ENCODE data around the gene TAF1A.

Gene TAF1A

DNA sequence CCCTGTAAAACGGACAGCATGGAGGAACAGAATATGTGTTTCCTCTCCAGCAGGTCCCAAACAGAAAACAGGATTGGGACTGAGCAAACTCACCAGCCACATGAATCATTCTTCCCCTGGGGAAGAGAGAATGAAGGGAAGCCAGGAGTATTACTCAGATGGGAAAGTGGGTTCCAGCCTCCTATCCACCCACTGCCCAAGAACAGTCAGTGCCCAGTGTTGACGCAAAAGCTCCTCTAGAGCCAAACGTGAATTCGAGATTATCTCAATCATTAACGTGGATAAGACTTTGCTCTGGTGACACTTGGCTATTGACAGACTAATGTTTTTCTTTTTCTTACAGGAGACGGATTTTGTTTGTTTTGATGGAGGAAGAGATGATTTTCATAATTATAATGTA, 37.5 kb upstream of the TAF1A start:
- peaks cover 72% of the 10 kb centered on the region for H3K36me3 Mint-ChIP-seq (ENCODE audit: low read depth)
- H3K9me3 Mint-ChIP-seq: no peaks in the 10 kb centered on the region
- no peak overlapping the region for H3K4me3 Mint-ChIP-seq
- peaks cover 3% of the 10 kb centered on the region for H3K27me3 Mint-ChIP-seq (ENCODE audit: low read depth)
- no peaks in the 10 kb centered on the region for H3K4me1 Mint-ChIP-seq
- TF ChIP-seq, protein P1, sequence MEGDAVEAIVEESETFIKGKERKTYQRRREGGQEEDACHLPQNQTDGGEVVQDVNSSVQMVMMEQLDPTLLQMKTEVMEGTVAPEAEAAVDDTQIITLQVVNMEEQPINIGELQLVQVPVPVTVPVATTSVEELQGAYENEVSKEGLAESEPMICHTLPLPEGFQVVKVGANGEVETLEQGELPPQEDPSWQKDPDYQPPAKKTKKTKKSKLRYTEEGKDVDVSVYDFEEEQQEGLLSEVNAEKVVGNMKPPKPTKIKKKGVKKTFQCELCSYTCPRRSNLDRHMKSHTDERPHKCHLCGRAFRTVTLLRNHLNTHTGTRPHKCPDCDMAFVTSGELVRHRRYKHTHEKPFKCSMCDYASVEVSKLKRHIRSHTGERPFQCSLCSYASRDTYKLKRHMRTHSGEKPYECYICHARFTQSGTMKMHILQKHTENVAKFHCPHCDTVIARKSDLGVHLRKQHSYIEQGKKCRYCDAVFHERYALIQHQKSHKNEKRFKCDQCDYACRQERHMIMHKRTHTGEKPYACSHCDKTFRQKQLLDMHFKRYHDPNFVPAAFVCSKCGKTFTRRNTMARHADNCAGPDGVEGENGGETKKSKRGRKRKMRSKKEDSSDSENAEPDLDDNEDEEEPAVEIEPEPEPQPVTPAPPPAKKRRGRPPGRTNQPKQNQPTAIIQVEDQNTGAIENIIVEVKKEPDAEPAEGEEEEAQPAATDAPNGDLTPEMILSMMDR (IDR thresholded peaks at IDR 0.05; ENCODE audit: unreplicated experiment in 3 of 3): no peak
- H3K27ac Mint-ChIP-seq: no peak overlapping the region

DNA sequence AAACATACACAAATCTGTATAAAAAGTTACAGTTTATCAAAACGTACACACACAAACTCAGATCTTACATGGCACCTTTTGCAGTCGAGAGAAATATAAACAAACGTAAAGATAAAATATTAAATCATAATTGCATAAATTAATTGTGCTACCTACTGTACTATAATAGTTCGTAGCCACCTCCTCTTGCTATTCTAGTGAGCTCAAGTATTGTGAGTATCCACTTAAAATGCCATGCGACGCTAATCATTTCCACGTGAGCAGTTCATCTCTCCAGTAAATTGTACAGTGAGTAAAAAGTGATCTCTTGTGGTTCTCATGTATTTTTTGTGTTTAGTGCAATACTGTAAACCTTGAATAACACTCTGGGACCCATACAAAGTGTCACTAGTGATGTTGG, 34.5 kb upstream of the TAF1A start:
- Mint-ChIP-seq H3K27ac (no peak overlapping the region), H3K4me1 (peaks cover 19% of the 10 kb centered on the region), H3K9me3 (no peaks in the 10 kb centered on the region), H3K4me3 (no peak overlapping the region), H3K36me3 (ENCODE audit: low read depth) (peaks cover 48% of the 10 kb centered on the region), H3K27me3 (ENCODE audit: low read depth) (no peaks in the 10 kb centered on the region)
- TF ChIP-seq, protein P1 (IDR thresholded peaks at IDR 0.05; ENCODE audit: unreplicated experiment in 3 of 3): no peak

DNA sequence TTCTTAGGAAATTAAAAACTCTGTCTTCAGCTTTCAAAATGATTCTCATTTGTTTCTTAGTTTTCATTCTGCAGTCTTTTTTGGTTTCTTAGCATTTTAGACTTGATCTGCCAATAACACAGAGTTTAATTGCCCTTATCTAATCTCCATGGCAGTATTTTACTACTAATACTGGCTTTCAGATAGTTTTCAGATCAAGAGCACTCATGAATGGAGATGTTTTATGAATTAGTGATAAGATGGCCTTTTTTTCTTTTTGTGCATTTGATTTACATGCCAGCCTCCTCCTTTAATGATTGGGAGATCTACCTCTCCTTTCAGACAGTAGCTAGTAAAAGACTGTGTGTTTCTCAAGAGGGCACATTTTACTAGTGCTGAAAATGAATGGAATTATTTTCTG, 33.7 kb upstream of the TAF1A start:
- TF ChIP-seq, protein P1 (IDR thresholded peaks at IDR 0.05; ENCODE audit: unreplicated experiment in 3 of 3): no peak
- H3K4me1 Mint-ChIP-seq: peaks cover 24% of the 10 kb centered on the region
- H3K27me3 Mint-ChIP-seq (ENCODE audit: low read depth): no peaks in the 10 kb centered on the region
- H3K27ac Mint-ChIP-seq: no peak overlapping the region
- peaks cover 40% of the 10 kb centered on the region for H3K36me3 Mint-ChIP-seq (ENCODE audit: low read depth)
- no peak overlapping the region for H3K4me3 Mint-ChIP-seq
- no peaks in the 10 kb centered on the region for H3K9me3 Mint-ChIP-seq

DNA sequence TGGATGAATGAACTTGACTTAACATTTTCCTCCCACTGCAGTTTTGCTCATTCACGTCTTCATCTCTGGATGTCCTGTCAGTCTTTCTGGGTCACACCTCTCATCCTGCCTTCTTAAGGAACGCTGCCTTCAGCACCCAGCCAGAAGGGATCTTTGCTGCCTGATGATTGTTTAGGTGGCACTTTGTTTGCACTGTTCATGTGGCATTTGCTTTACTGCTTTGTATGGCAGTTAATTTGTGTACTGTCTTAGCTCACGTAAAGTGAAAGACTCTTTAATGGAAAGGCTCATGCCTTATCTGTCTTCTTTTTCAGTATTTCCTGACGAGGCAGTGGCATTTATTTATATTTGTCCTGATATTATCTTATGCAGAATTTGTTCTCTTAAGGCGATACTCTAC, 33.0 kb upstream of the TAF1A start:
- H3K36me3 Mint-ChIP-seq (ENCODE audit: low read depth): peaks cover 33% of the 10 kb centered on the region
- TF ChIP-seq, protein P1 (IDR thresholded peaks at IDR 0.05; ENCODE audit: unreplicated experiment in 3 of 3): no peak
- peaks cover 24% of the 10 kb centered on the region for H3K4me1 Mint-ChIP-seq
- H3K27ac Mint-ChIP-seq: no peak overlapping the region
- no peaks in the 10 kb centered on the region for H3K27me3 Mint-ChIP-seq (ENCODE audit: low read depth)
- peak overlapping the region in 1 of 3 experiments; percentile 35 for H3K4me3 Mint-ChIP-seq
- no peaks in the 10 kb centered on the region for H3K9me3 Mint-ChIP-seq

DNA sequence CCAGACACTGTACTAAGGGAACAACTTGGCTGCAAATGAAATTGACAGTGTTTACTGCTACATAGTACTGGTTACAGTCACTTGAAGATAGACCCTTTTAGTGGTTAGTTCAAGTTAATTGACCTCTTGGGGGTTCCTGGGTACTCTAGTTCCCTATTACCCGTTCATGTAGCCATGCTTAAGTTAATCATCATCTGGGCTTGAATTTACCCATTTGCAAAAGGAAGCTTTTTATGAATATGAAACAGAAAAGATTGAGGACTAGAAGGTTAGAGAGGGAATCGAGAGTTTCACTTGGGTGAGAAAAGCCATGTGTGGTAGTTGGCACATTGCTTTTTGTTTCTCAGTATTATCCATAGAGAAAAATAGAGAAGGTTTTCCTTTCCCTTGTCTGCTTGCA, 30.8 kb upstream of the TAF1A start:
- TF ChIP-seq, protein P1 (IDR thresholded peaks at IDR 0.05; ENCODE audit: unreplicated experiment in 3 of 3): no peak

DNA sequence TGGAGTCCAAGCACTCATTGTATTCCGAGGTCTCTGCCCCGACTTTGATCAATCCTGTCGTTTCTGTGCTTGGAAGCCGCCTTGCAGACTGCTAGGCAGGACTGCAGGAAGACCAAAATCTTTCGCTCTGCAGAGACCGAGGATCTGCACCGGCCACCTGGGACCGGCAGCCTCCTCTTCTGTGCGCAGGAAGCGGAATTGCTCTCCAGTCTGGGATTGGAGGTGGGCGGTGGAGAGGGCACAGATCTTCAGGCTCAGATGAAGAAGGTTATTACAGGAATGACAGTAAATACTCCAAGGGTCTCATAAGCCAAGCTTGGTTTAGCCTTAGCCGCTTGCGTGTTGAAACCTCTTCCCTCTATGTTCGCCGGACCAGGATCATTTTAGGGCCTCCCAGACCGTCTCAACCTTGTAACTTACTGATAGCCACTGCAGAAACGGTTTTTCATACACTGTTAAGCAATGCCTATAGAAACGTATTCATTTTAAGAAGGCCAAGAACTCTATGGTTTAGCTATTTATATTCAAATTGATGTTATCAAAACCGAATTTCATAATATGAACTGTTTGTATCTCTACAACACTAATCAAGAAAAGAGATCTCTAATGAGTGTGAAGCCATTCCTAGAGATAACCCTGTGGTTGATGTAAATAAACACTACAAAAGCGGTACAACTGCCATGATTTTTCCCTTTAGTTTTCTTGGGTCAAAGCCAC, 29.3 kb upstream of the TAF1A start:
- peaks cover 13% of the 10 kb centered on the region for H3K27me3 Mint-ChIP-seq (ENCODE audit: low read depth)
- peaks cover 13% of the 10 kb centered on the region for H3K36me3 Mint-ChIP-seq (ENCODE audit: low read depth)
- TF ChIP-seq, protein P1 (IDR thresholded peaks at IDR 0.05; ENCODE audit: unreplicated experiment in 3 of 3): no peak
- H3K4me1 Mint-ChIP-seq: peaks cover 33% of the 10 kb centered on the region
- H3K4me3 Mint-ChIP-seq: peak overlapping the region; percentile 90 to 92 (median 92)
- H3K27ac Mint-ChIP-seq: peak overlapping the region; percentile 48 to 81 (median 66)
- H3K9me3 Mint-ChIP-seq: no peaks in the 10 kb centered on the region

More for the DNA sequence above, 30.8 kb upstream of the TAF1A start:
- Mint-ChIP-seq H3K9me3 (no peaks in the 10 kb centered on the region), H3K27me3 (ENCODE audit: low read depth) (peaks cover 8% of the 10 kb centered on the region), H3K4me3 (peak overlapping the region; percentile 90 to 92 (median 92)), H3K36me3 (ENCODE audit: low read depth) (peaks cover 19% of the 10 kb centered on the region), H3K4me1 (peaks cover 33% of the 10 kb centered on the region), H3K27ac (no peak overlapping the region)

Measured in nephron (organoid).